Measurements from ENCODE around the gene ADD1. TPM values are rescaled to one million over a fixed set of nuclear protein-coding genes. Genes with fewer than 3 reads are reported as not detected.

The ADD1 gene
- polyA plus RNA-seq, 1 donor (not counting 4 experiments of a cell fraction or from before 2014, with no cell fraction given) = 109 TPM

- H3K9me1 ChIP-seq (ENCODE audit: control insufficient read depth, extremely low read depth, insufficient read depth, low read length) = no peaks in the 10 kb centered on the region
- no peak overlapping the region for H3K4me2 ChIP-seq (ENCODE audit: control insufficient read depth, extremely low read depth, insufficient read depth, low read depth, low read length)
- H3K36me3 ChIP-seq (ENCODE audit: control insufficient read depth in 2 of 2, extremely low read depth in 1 of 2, insufficient read depth in 2 of 2, low read length in 2 of 2) = peaks cover 0 to 1% of the 10 kb centered on the region in 2 experiments
- DNase-seq (ENCODE audit: low read depth, low spot score) (no peak), FAIRE-seq (no peak)
- H3K27ac ChIP-seq (ENCODE audit: control insufficient read depth, insufficient read depth, low read length) = no peak overlapping the region
- TF ChIP-seq EZH2 (IDR thresholded peaks at IDR 0.05; ENCODE audit: low read length) = no peak
- no peak for TF ChIP-seq CTCF (optimal IDR thresholded peaks at IDR 0.05 in 1 of 3, IDR thresholded peaks at IDR 0.05 in 1 of 3, conservative IDR thresholded peaks at IDR 0.05 in 1 of 3; ENCODE audit: extremely low read depth in 1 of 3, insufficient read depth in 2 of 3, low read length in 3 of 3)
- no peak overlapping the region for H3K4me3 ChIP-seq (ENCODE audit: control insufficient read depth in 2 of 3, extremely low read depth in 1 of 3, insufficient read depth in 2 of 3, low read depth in 1 of 3, low read length in 3 of 3)
- H3K9me3 ChIP-seq (ENCODE audit: control insufficient read depth, low read depth, low read length) = no peaks in the 10 kb centered on the region
- peaks cover 14% of the 10 kb centered on the region for H3K4me1 ChIP-seq (ENCODE audit: control insufficient read depth, extremely low read depth, insufficient read depth, low read length)
- dilution Hi-C loops (cut with MboI; ENCODE audit: extremely low pct_ligation_motif_present, low sequenced_read_pairs) = no loop called here
- no peak overlapping the region for H3K9ac ChIP-seq (ENCODE audit: control insufficient read depth, extremely low read depth, insufficient read depth, low read length)
- no peaks in the 10 kb centered on the region for H3K27me3 ChIP-seq (ENCODE audit: control insufficient read depth, extremely low read depth, insufficient read depth, low read length)
- no peak overlapping the region for H2AFZ ChIP-seq (ENCODE audit: control insufficient read depth, low read length)
- no peaks in the 10 kb centered on the region for H3K79me2 ChIP-seq (ENCODE audit: control insufficient read depth, insufficient read depth, low read length)
- no peaks in the 10 kb centered on the region for H4K20me1 ChIP-seq (ENCODE audit: control insufficient read depth, extremely low read depth, insufficient read depth, low read length)
Observed at GRCh38 chr4:2809610-2810180, 33.9 kb upstream of the ADD1 start.

- FAIRE-seq = no peak
- dilution Hi-C loops (cut with MboI; ENCODE audit: extremely low pct_ligation_motif_present, low sequenced_read_pairs) = no loop called here
- H3K9me1 ChIP-seq (ENCODE audit: control insufficient read depth, extremely low read depth, insufficient read depth, low read length) = no peaks in the 10 kb centered on the region
Observed at GRCh38 chr4:2810388-2810787, 33.3 kb upstream of the ADD1 start.

More at GRCh38 chr4:2810388-2810787, 33.3 kb upstream of the ADD1 start:
- H3K36me3 ChIP-seq (ENCODE audit: control insufficient read depth in 2 of 2, extremely low read depth in 1 of 2, insufficient read depth in 2 of 2, low read length in 2 of 2) = peaks cover 0 to 1% of the 10 kb centered on the region in 2 experiments
- H3K27ac ChIP-seq (ENCODE audit: control insufficient read depth, insufficient read depth, low read length) = no peak overlapping the region
- no peak overlapping the region for H3K4me2 ChIP-seq (ENCODE audit: control insufficient read depth, extremely low read depth, insufficient read depth, low read depth, low read length)
- H2AFZ ChIP-seq (ENCODE audit: control insufficient read depth, low read length) = no peak overlapping the region
- no peaks in the 10 kb centered on the region for H3K79me2 ChIP-seq (ENCODE audit: control insufficient read depth, insufficient read depth, low read length)
- peaks cover 12% of the 10 kb centered on the region for H3K4me1 ChIP-seq (ENCODE audit: control insufficient read depth, extremely low read depth, insufficient read depth, low read length)
- no peaks in the 10 kb centered on the region for H3K9me3 ChIP-seq (ENCODE audit: control insufficient read depth, low read depth, low read length)
- no peaks in the 10 kb centered on the region for H4K20me1 ChIP-seq (ENCODE audit: control insufficient read depth, extremely low read depth, insufficient read depth, low read length)
- H3K4me3 ChIP-seq (ENCODE audit: control insufficient read depth in 2 of 3, extremely low read depth in 1 of 3, insufficient read depth in 2 of 3, low read depth in 1 of 3, low read length in 3 of 3) = no peak overlapping the region
- no peak for DNase-seq (ENCODE audit: low read depth, low spot score)
- TF ChIP-seq CTCF (optimal IDR thresholded peaks at IDR 0.05 in 1 of 3, IDR thresholded peaks at IDR 0.05 in 1 of 3, conservative IDR thresholded peaks at IDR 0.05 in 1 of 3; ENCODE audit: extremely low read depth in 1 of 3, insufficient read depth in 2 of 3, low read length in 3 of 3) = no peak
- no peak for TF ChIP-seq EZH2 (IDR thresholded peaks at IDR 0.05; ENCODE audit: low read length)
- H3K27me3 ChIP-seq (ENCODE audit: control insufficient read depth, extremely low read depth, insufficient read depth, low read length) = no peaks in the 10 kb centered on the region
- no peak overlapping the region for H3K9ac ChIP-seq (ENCODE audit: control insufficient read depth, extremely low read depth, insufficient read depth, low read length)
